Stimulated activated naive CD8-positive, alpha-beta T cell treated with anti-CD3 and anti-CD28 coated beads, Interleukin-15, Interleukin-2, amounts not matched to agents 100 ng/mL and 50 ng/mL, for 24 hours (primary cell): ENCODE results near the gene PPA1.
"Not testable (repeated sequence)": the region's sequence is repeated elsewhere in the genome, so short reads cannot be mapped to it uniquely, and the experiment has no call there.

Experiments
- H3K27ac Mint-ChIP-seq: one replicate; pipeline ENCODE4 v1.8.0; 2021; ENCODE audit warnings: mild to moderate bottlenecking, mixed read lengths
- H3K27me3 Mint-ChIP-seq: one replicate; pipeline ENCODE4 v1.8.0; 2021; ENCODE audit warnings: mixed read lengths
- H3K36me3 Mint-ChIP-seq: one replicate; pipeline ENCODE4 v1.8.0; 2021; ENCODE audit warnings: low read depth, mixed read lengths
- H3K4me1 Mint-ChIP-seq: one replicate; pipeline ENCODE4 v1.8.0; 2021; ENCODE audit warnings: low read depth, mixed read lengths
- H3K4me3 Mint-ChIP-seq: one replicate; pipeline ENCODE4 v1.8.0; 2021; ENCODE audit warnings: mild to moderate bottlenecking, mixed read lengths
- H3K9me3 Mint-ChIP-seq: one replicate; pipeline ENCODE4 v1.8.0; 2021; ENCODE audit warnings: mixed read lengths

PPA1 gene

DNA sequence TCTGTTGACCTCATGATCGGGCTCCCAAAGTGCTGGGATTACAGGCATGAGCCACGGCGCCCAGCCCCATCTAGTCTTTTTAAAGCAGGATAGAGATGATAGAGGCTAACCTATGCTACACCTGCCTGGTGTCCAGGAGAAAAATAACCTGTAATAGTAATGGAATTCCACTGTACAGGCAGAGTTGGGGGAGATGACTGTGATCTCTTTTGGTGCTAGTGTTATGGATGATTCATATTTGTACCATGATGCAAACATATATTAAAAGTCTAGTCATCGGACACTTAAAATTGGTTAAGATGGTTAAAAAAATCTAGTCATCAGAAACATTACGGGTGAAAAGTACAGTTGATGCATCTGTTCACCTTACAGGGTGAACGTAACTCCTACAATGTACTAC lies 56.8 kb downstream of the PPA1 start:
- no peak overlapping the region for H3K4me3 Mint-ChIP-seq
- peaks cover 3% of the 10 kb centered on the region for H3K9me3 Mint-ChIP-seq
- peaks cover 26% of the 10 kb centered on the region for H3K4me1 Mint-ChIP-seq
- no peaks in the 10 kb centered on the region for H3K36me3 Mint-ChIP-seq
- peaks cover 4% of the 10 kb centered on the region for H3K27me3 Mint-ChIP-seq
- no peak overlapping the region for H3K27ac Mint-ChIP-seq

DNA sequence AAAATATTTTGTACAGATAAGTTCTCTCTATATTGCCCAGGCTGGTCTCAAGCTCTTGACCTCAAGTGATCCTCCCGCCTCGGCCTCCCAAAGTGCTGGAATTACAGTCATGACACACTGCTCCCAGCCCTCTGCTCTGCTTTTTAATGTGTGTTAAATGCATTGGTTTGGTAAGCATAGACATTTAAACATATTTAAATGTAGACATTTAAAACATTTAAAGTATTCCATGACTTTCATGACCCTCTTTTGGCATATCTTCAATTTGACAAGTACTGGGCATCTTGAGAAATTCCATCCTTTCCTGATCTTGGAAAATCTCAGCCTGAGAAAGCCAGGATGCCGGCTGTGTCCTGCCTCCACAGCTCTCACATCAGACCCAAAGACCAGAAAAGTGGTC lies 57.7 kb downstream of the PPA1 start:
- no peak overlapping the region for H3K4me3 Mint-ChIP-seq
- H3K27me3 Mint-ChIP-seq = no peaks in the 10 kb centered on the region
- no peaks in the 10 kb centered on the region for H3K36me3 Mint-ChIP-seq
- no peak overlapping the region for H3K27ac Mint-ChIP-seq
- H3K9me3 Mint-ChIP-seq = peaks cover 3% of the 10 kb centered on the region
- H3K4me1 Mint-ChIP-seq = peaks cover 31% of the 10 kb centered on the region

- Mint-ChIP-seq H3K27me3 (no peaks in the 10 kb centered on the region), H3K4me1 (peaks cover 34% of the 10 kb centered on the region), H3K27ac (peak overlapping the region; percentile 87), H3K9me3 (no peaks in the 10 kb centered on the region), H3K4me3 (peak overlapping the region; percentile 52), H3K36me3 (peaks cover 5% of the 10 kb centered on the region)
These were observed 59.0 kb downstream of the PPA1 start for GRCh38 chr10:70174058-70174741.

DNA sequence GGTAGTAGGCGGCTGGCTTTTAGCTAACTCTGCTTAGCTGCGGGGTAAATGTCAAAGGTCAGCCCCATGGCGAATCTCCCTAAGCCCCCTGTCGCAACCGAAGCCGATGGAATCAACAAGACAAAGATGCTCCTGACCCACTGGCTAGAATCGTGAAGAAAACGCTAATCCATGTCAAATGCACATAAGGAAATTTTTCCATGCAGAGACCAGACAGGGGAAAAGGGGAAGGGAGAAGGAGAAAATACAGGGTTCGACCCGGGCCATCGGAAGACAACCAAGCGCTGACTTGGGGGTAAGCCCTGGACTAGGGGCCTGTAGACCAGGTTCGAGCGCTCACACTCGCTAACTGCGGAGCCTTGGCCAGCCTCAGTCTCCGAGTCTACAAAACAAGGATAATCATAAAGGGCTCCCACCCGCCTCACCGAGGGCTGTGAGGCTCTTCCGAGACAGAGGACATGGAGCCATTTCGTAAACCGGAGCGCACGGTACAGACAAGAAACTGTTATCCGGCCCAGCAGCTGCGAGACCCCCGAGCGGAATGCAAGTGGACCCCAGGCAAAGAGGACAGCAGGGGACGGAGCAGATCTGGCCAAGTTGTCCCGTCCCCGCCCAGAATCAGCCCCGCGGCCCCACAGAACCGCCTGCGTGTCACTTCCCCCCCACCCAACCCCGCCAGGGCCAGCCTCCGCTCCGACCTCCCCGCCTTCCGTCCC lies 63.4 kb downstream of the PPA1 start:
- Mint-ChIP-seq H3K9me3 (no peaks in the 10 kb centered on the region), H3K27me3 (no peaks in the 10 kb centered on the region), H3K4me3 (peak overlapping the region; percentile 95), H3K27ac (peak overlapping the region; percentile 93), H3K4me1 (peaks cover 73% of the 10 kb centered on the region), H3K36me3 (peaks cover 39% of the 10 kb centered on the region)

GRCh38 chr10:70169011-70169410 lies 64.2 kb downstream of the PPA1 start:
- peaks cover 73% of the 10 kb centered on the region for H3K4me1 Mint-ChIP-seq
- no peaks in the 10 kb centered on the region for H3K9me3 Mint-ChIP-seq
- H3K27ac Mint-ChIP-seq = peak overlapping the region; percentile 93
- H3K36me3 Mint-ChIP-seq = peaks cover 44% of the 10 kb centered on the region
- H3K4me3 Mint-ChIP-seq = peak overlapping the region; percentile 95
- no peaks in the 10 kb centered on the region for H3K27me3 Mint-ChIP-seq

- peak overlapping the region; percentile 69 for H3K27ac Mint-ChIP-seq
- H3K36me3 Mint-ChIP-seq = peaks cover 51% of the 10 kb centered on the region
- H3K4me1 Mint-ChIP-seq = peaks cover 79% of the 10 kb centered on the region
- no peaks in the 10 kb centered on the region for H3K27me3 Mint-ChIP-seq
- H3K9me3 Mint-ChIP-seq = no peaks in the 10 kb centered on the region
- H3K4me3 Mint-ChIP-seq = peak overlapping the region; percentile 58
These were observed 66.0 kb downstream of the PPA1 start for GRCh38 chr10:70167246-70167645.

DNA sequence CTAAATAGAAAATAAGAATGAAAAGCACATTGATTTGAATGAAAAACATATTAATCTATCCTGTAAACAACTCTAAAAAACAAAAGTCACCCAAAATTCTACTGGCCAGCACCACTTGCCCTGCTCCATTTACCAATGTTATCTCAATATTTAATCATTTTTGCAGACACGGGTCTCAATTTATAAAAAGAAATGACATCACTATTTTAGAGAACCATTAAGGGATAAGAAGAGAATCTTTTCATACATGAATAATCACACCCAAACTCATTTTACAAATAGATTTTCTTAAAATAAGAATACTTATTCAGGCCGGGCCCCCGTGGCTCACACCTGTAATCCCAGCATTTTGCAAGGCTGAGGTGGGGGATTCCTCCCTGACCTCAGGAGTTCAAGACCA lies 66.8 kb downstream of the PPA1 start:
- peaks cover 58% of the 10 kb centered on the region for H3K36me3 Mint-ChIP-seq
- H3K27ac Mint-ChIP-seq = no peak overlapping the region
- peaks cover 79% of the 10 kb centered on the region for H3K4me1 Mint-ChIP-seq
- no peaks in the 10 kb centered on the region for H3K9me3 Mint-ChIP-seq
- no peaks in the 10 kb centered on the region for H3K27me3 Mint-ChIP-seq
- H3K4me3 Mint-ChIP-seq = no peak overlapping the region

DNA sequence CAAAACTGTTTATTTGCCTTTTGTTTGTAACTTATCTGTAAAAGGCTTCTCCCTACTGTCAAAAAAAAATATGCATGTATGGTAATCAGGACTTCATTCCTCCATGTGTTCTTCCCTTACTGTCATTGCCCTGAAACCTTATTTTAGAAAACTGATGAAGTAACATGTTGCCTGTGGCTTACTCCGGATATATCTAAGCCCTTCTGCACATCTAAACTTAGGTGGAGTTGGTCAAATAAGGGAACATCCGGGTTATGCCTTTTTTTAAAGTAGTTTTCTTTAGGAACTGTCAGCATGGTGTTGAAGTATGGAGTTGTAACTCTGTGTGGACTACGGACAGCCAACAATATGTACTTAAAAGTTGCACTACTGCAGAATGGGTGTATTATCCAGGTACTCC lies 69.1 kb downstream of the PPA1 start:
- Mint-ChIP-seq H3K27ac (peak overlapping the region; percentile 92), H3K4me1 (peaks cover 88% of the 10 kb centered on the region), H3K27me3 (no peaks in the 10 kb centered on the region), H3K36me3 (peaks cover 71% of the 10 kb centered on the region), H3K4me3 (peak overlapping the region; percentile 73), H3K9me3 (no peaks in the 10 kb centered on the region)

- peak overlapping the region; percentile 92 for H3K27ac Mint-ChIP-seq
- H3K36me3 Mint-ChIP-seq = peaks cover 71% of the 10 kb centered on the region
- H3K27me3 Mint-ChIP-seq = no peaks in the 10 kb centered on the region
- peaks cover 81% of the 10 kb centered on the region for H3K4me1 Mint-ChIP-seq
- H3K9me3 Mint-ChIP-seq = no peaks in the 10 kb centered on the region
- peak overlapping the region; percentile 73 for H3K4me3 Mint-ChIP-seq
These were observed 69.8 kb downstream of the PPA1 start for GRCh38 chr10:70163448-70163847.

GRCh38 chr10:70162892-70163201 lies 70.4 kb downstream of the PPA1 start:
- H3K36me3 Mint-ChIP-seq = peaks cover 75% of the 10 kb centered on the region
- no peaks in the 10 kb centered on the region for H3K27me3 Mint-ChIP-seq
- H3K4me3 Mint-ChIP-seq = peak overlapping the region; percentile 73
- H3K27ac Mint-ChIP-seq = peak overlapping the region; percentile 92
- H3K4me1 Mint-ChIP-seq = peaks cover 75% of the 10 kb centered on the region
- H3K9me3 Mint-ChIP-seq = no peaks in the 10 kb centered on the region

DNA sequence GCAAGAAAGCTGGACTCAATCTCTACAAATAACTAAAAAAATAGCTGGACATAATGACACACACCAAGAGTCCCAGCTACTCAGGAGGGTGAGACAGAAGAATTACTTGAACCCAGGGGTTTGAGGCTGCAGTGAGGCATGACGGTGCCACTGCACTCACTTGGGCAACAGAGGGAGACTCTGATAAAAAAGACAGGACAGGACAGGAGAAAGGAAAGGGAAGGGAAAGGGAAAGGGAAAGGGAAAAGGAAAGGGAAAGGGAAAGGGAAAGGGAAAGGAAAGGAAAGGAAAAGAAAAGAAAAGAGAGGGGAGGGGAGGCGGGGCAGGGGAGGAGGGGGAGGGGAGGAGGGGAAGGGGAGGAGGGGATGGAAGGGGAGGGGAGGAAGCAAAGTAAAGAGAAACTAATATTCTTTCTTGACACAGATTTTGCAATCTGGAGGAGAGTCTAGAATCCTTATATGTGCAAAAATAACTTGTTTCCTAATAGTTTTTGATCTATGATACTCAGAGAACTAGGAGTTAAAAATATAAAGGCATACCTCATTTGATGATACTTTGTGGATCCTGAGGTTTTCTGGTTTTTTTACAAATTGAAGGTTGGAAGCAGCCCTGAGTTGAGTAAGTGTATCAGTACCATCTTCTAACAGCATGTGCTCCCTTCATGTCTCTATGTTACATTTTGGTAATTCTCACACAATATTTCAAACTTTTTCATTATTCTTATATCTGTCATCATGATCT lies 70.9 kb downstream of the PPA1 start:
- H3K27ac Mint-ChIP-seq = peak overlapping the region; percentile 92
- peak overlapping the region; percentile 73 for H3K4me3 Mint-ChIP-seq
- peaks cover 71% of the 10 kb centered on the region for H3K4me1 Mint-ChIP-seq

GRCh38 chr10:70160798-70161197 lies 72.4 kb downstream of the PPA1 start:
- Mint-ChIP-seq H3K4me1 (peaks cover 58% of the 10 kb centered on the region), H3K27me3 (no peaks in the 10 kb centered on the region), H3K9me3 (no peaks in the 10 kb centered on the region), H3K36me3 (peaks cover 79% of the 10 kb centered on the region), H3K27ac (peak overlapping the region; percentile 86), H3K4me3 (peak overlapping the region; percentile 59)

More for the DNA sequence above, 70.9 kb downstream of the PPA1 start:
- Mint-ChIP-seq H3K36me3 (peaks cover 78% of the 10 kb centered on the region), H3K9me3 (no peaks in the 10 kb centered on the region), H3K27me3 (no peaks in the 10 kb centered on the region)

DNA sequence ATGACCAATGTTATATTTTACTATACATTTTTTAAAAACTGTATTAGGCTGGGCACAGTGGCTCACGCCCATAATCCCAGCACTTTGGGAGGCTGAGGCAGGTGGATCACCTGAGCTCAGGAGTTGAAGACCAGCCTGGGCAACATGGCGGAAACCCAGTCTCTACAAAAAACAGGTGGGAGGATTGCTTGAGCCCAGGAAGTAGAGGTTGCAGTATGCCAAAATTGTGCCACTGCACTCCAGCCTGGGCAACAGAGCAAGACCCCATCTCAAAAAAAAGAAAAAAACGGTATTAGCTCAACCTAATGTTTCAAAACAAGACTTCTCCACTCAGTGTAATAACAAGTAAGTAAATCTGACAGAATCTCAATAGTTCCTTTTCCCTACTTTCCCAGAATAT lies 73.9 kb downstream of the PPA1 start:
- not testable (repeated sequence) for H3K27ac Mint-ChIP-seq
- H3K36me3 Mint-ChIP-seq = peaks cover 82% of the 10 kb centered on the region

GRCh38 chr10:70158113-70158512 lies 75.1 kb downstream of the PPA1 start:
- H3K36me3 Mint-ChIP-seq = peaks cover 84% of the 10 kb centered on the region
- H3K27me3 Mint-ChIP-seq = no peaks in the 10 kb centered on the region
- H3K9me3 Mint-ChIP-seq = no peaks in the 10 kb centered on the region
- no peak overlapping the region for H3K27ac Mint-ChIP-seq
- no peak overlapping the region for H3K4me3 Mint-ChIP-seq
- H3K4me1 Mint-ChIP-seq = peaks cover 33% of the 10 kb centered on the region

More for the DNA sequence above, 73.9 kb downstream of the PPA1 start:
- H3K4me3 Mint-ChIP-seq, H3K27me3 Mint-ChIP-seq, H3K9me3 Mint-ChIP-seq: not testable (repeated sequence)
- H3K4me1 Mint-ChIP-seq = peaks cover 45% of the 10 kb centered on the region

DNA sequence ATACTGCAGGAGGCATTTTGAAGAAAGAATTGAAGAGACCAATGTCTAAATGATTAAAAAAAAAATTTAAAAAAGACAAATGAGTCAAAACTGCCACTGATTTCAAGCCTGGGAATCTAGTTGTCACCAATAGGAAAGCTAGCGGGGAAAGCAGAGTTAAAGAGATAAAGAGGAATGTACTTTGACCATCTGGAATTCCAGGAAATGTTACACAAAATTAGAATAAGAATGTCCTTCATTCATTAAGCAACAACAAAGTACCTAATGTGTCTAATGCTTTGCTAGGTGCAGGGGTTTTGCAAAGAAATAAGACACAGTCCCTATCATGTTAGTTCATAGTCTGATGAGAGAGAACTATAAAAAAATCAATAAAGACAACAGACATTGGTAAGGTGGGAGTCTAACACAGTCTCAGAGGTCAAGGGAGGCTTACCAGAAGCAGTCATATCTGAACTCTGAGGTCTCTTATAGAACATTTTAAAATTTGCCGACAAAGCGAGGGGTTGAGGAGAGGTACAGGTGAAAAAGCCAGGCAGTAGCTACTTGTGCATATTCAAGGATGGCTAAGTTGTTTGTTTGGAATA lies 77.9 kb downstream of the PPA1 start:
- H3K4me3 Mint-ChIP-seq = no peak overlapping the region
- peaks cover 7% of the 10 kb centered on the region for H3K4me1 Mint-ChIP-seq
- H3K9me3 Mint-ChIP-seq = no peaks in the 10 kb centered on the region
- H3K27ac Mint-ChIP-seq = peak overlapping the region; percentile 12
- peaks cover 93% of the 10 kb centered on the region for H3K36me3 Mint-ChIP-seq
- no peaks in the 10 kb centered on the region for H3K27me3 Mint-ChIP-seq
